ENCODE results near the gene RRAS.

RRAS gene

DNA sequence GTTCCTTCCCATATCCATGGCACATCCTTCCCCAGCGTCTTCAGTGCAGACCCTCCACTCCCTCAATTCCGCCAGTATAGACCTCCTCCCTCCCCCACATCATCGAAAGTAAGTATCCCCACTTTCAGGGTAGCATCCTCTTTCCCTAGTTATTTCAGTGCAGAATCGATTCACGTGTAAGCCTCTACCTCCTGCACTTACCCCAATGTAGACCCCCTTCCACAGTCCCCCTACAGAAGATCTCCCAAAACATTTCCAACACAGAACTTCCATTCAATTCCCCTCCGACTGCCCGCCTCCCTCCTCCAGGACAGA, 25.1 kb upstream of the RRAS start:
- peak overlapping the region; percentile 95 for H3K27ac ChIP-seq
- TF ChIP-seq, protein P1, sequence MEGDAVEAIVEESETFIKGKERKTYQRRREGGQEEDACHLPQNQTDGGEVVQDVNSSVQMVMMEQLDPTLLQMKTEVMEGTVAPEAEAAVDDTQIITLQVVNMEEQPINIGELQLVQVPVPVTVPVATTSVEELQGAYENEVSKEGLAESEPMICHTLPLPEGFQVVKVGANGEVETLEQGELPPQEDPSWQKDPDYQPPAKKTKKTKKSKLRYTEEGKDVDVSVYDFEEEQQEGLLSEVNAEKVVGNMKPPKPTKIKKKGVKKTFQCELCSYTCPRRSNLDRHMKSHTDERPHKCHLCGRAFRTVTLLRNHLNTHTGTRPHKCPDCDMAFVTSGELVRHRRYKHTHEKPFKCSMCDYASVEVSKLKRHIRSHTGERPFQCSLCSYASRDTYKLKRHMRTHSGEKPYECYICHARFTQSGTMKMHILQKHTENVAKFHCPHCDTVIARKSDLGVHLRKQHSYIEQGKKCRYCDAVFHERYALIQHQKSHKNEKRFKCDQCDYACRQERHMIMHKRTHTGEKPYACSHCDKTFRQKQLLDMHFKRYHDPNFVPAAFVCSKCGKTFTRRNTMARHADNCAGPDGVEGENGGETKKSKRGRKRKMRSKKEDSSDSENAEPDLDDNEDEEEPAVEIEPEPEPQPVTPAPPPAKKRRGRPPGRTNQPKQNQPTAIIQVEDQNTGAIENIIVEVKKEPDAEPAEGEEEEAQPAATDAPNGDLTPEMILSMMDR (IDR thresholded peaks at IDR 0.05), result no peak
- TF ChIP-seq ZFX (IDR thresholded peaks at IDR 0.05; ENCODE audit: borderline replicate concordance), result no peak

DNA sequence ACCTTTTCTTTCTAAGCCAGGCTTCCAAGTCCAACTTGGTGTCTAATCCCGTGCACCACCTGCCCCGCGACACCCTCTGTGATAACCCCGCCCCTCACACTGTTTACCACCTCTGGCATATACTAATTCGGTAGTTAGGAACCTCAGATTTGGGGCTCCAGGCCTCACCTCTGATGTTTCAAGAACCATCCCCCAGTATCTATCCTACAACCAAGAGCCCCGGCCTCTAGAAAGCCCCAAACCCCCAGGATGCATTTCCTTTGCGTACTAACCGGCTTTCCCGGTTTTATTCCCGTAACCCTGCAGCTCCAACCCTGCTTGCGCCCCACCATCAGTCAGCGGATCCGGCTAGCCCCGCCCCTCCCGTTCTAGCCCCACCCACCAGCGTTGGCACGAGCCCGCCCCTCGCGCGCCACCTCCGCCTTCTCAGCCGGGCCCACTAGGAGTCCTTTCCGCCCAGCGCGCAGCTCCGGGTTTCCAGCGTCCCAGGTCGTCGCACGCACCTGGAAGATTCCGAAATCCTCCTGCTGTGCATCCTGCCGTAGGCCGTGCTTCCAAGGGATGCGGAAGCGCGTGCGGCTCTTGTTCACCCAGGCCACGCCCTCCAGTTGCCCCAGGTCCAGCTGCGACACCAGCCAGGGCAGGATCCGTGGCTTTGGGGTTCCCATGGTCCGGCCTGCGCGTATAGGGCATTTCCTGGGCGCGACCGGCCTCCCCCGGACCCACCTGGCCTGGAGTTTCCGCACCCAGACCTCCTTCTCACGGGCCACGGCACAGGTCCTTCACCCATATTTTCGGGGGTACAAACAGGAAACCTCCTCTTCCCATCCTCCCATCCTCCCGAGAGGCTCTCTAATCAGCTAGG, 24.5 kb upstream of the RRAS start:
- TF ChIP-seq ZFX (IDR thresholded peaks at IDR 0.05; ENCODE audit: borderline replicate concordance), result no peak
- TF ChIP-seq, protein P1 (IDR thresholded peaks at IDR 0.05), result peak; percentile 14
- peak overlapping the region; percentile 95 for H3K27ac ChIP-seq

DNA sequence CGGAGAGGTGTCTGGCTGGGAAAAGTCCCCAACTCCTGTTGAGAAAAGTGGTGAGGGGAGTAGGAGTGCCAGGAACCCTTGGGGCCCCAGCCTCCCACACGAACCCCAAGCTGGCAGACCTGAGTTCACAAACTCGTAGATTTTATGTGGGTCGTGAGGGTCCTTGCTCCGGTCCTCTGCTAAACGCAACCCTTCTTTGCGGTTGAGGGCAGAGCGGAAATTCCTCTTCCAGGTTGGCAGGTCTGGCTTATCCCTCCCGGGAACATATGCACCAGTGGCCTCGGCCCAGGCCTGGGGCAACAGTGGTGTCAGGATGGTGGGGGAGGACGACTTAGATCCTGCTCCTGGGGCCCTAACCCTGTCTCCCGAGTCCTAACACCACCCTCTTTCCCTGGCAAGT, 23.3 kb upstream of the RRAS start:
- TF ChIP-seq, protein P1 (IDR thresholded peaks at IDR 0.05), result no peak
- H3K27ac ChIP-seq, result peak overlapping the region; percentile 95

DNA sequence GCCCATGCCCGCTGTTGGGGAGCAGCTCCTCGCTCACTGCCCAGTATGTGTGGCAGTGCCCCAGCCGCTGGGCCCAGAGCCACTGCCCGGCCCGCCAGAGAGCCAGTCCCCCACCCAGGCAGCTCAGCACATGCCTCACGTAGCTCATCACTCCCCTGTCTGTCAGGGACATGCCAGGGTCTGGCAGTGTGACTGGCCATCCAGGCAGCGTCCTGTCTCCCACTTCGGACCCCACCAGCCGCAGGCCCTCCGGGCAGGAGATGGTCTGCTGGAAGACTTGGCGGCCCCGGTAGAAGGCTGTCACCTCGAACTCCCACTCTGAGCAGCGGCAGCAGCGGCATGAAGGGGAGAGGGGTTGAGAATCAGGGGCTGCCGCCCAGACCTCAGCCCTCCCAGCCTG, 22.1 kb upstream of the RRAS start:
- peak overlapping the region; percentile 38 for H3K27ac ChIP-seq
- TF ChIP-seq, protein P1 (IDR thresholded peaks at IDR 0.05), result no peak

DNA sequence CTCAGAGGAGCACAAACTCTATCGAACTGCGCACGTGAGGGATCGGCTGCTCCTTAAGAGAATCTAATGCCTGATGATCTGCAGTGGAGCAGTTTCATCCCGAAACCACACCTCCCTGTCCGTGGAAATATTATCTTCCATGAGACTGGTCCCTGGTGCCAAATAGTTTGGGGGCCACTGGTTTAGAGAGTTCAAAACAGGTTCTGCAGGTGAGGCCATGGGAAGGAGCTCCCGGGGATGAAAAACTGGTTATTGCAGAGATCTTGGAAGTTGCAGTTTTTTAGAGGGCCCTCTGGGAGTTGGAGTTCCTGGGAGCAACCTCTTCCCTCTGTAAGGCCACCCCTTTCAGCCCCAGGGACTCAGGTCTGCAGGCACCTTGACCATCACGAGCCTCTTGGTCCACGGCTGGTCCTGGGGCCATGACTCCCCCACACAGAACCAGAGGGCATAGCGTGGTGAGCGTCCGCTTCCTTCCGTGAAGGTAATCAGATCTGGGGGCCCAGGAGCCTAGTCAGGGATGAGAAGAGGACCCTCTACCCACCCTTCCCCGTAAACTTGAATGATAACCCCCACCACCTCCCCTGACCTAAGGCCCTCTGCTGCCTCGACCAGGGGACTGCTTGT, 20.5 kb upstream of the RRAS start:
- H3K27ac ChIP-seq, result peak overlapping the region; percentile 38
- TF ChIP-seq, protein P1 (IDR thresholded peaks at IDR 0.05), result no peak

DNA sequence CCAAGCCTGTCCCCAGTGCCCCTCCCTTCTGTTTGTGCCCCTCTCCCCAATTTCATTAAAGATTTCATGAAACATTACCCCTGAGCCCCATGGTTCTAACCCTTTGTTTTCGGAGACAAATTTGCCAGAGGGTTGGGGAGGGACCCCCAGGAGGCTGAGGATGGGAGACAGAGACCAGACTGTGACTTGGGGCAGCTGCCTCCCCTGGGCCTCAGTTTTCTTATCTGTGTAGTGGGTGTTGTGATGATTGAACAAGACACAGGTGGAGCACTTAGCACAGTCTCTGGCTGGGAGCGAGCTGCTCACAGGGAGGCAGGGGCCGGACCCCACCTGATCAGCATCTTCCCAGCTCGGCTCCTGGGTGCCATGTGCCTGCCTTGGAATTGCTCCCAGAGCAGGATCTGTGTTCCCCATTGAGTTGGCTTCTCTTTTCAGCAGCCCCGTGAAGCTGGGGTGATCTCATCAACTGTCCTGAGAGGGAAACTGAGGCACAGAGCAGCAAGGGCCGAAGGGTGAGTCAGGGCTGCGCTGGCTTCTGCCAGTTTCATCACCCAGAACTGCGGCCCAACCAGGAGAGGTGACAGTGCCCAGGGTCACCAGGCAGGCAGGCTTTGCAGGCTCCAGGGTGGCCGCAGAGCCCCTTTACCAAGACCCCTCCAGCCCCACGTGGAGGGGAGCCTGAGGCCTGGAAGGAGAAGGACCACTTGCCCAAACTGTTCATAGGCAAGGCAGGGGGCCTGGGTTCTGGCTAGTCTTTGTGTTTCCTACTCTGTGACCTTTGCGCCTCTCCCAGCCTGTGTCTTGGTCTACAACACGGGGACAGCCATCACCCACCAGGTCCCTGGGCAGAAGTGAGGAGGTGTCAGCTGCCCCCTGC, 18.9 kb upstream of the RRAS start:
- peak overlapping the region; percentile 38; the same call in 1 of the 2 replicates for H3K27ac ChIP-seq
- TF ChIP-seq, protein P1 (IDR thresholded peaks at IDR 0.05), result no peak
- TF ChIP-seq ZFX (IDR thresholded peaks at IDR 0.05; ENCODE audit: borderline replicate concordance), result no peak

All from 22Rv1 (cell line).